HEK293 (cell line): Measurements from ENCODE around the gene UGCG.

Source experiments
- CTCF ChIA-PET: fragments of 350-600 bp; formaldehyde crosslinking; extraction: SDS; loops from one replicate; lab custom pipeline; 2021; ENCODE audit warnings: antibody characterized with exemption; lab: Yijun Ruan, JAX
- POLR2A ChIA-PET: fragments of 300-600 bp; formaldehyde crosslinking; extraction: SDS; loops from one replicate; lab custom pipeline; 2020; ENCODE audit warnings: antibody characterized with exemption, inconsistent platforms; lab: Yijun Ruan, JAX
- H3K27ac ChIP-seq: fragments of 200-500 bp; sonication (Bioruptor generic); 2 replicates; pipeline ENCODE4 v1.5.1; 2014; ENCODE audit warnings: low read depth, low read length, control low read depth, inconsistent platforms; ENCODE audit errors: extremely low read depth
- H3K36me3 ChIP-seq, 2 experiments: fragments of 200-500 bp in 1 of 2; sonication (Bioruptor generic) in 1 of 2; 1 replicate in 1 of 2; 2 replicates in 1 of 2; pipeline ENCODE4 v1.5.1; 2014 to 2017; ENCODE audit warnings: inconsistent platforms in 2 of 2, low read length in 2 of 2; ENCODE audit not compliant: control insufficient read depth in 2 of 2, insufficient read depth in 1 of 2
- H3K4me1 ChIP-seq: fragments of 200-500 bp; sonication (Bioruptor generic); 2 replicates; pipeline ENCODE4 v1.5.1; 2014; ENCODE audit warnings: mild to moderate bottlenecking, low read length, inconsistent platforms; ENCODE audit not compliant: control insufficient read depth, insufficient read depth
- H3K4me3 ChIP-seq: 2 replicates; pipeline ENCODE4 v1.5.1; 2011; ENCODE audit warnings: low read depth, mild to moderate bottlenecking, control low read depth, low read length, moderate library complexity
- H3K9me3 ChIP-seq: fragments of 200-500 bp; sonication (Bioruptor generic); 2 replicates; pipeline ENCODE4 v1.5.1; 2014; ENCODE audit warnings: low read depth, low read length, inconsistent platforms; ENCODE audit not compliant: control insufficient read depth, insufficient read depth
- HOXC10 ChIP-seq: sonication (generic); formaldehyde crosslinking; IDR thresholded peaks from 2 replicates; pipeline ENCODE4 v1.8.1; 2023; ENCODE audit warnings: mild to moderate bottlenecking, missing genetic modification reagents
- KLF1 ChIP-seq: fragments of 450-650 bp; formaldehyde crosslinking; IDR thresholded peaks from 2 replicates; pipeline ENCODE4 v1.5.1; 2016; ENCODE audit warnings: missing biosample characterization, missing genetic modification characterization
- KLF10 ChIP-seq: fragments of 450-650 bp; IDR thresholded peaks from 2 replicates; pipeline ENCODE4 v1.5.1; 2018; ENCODE audit warnings: missing biosample characterization, mild to moderate bottlenecking, missing genetic modification characterization
- SCRT1 ChIP-seq: fragments of 450-650 bp; formaldehyde crosslinking; IDR thresholded peaks from 2 replicates; pipeline ENCODE4 v1.5.1; 2016; ENCODE audit warnings: missing biosample characterization, missing genetic modification characterization, borderline replicate concordance
- ZBTB20 ChIP-seq: fragments of 450-650 bp; formaldehyde crosslinking; IDR thresholded peaks from 2 replicates; pipeline ENCODE4 v1.5.1; 2016; ENCODE audit warnings: missing biosample characterization, missing genetic modification characterization
- ZBTB48 ChIP-seq: fragments of 450-650 bp; formaldehyde crosslinking; IDR thresholded peaks from 2 replicates; pipeline ENCODE4 v1.5.1; 2016; ENCODE audit warnings: missing biosample characterization, missing genetic modification characterization
- ZEB2 ChIP-seq: fragments of 450-650 bp; formaldehyde crosslinking; IDR thresholded peaks from 2 replicates; pipeline ENCODE4 v1.5.1; 2016; ENCODE audit warnings: missing biosample characterization, missing genetic modification characterization
- ZFHX2 ChIP-seq: fragments of 450-650 bp; formaldehyde crosslinking; conservative IDR thresholded peaks from 2 replicates; pipeline ENCODE4 v1.5.1; 2016; ENCODE audit warnings: missing biosample characterization, missing genetic modification characterization
- ZIC2 ChIP-seq: fragments of 450-650 bp; formaldehyde crosslinking; IDR thresholded peaks from 2 replicates; pipeline ENCODE4 v1.5.1; 2016; ENCODE audit warnings: missing biosample characterization, missing genetic modification characterization
- ZNF10 ChIP-seq: fragments of 450-650 bp; formaldehyde crosslinking; IDR thresholded peaks from 2 replicates; pipeline ENCODE4 v1.5.1; 2017; ENCODE audit warnings: missing biosample characterization, missing genetic modification characterization
- ZNF112 ChIP-seq: fragments of 450-650 bp; formaldehyde crosslinking; IDR thresholded peaks from 2 replicates; pipeline ENCODE4 v1.5.0; 2017; ENCODE audit warnings: missing biosample characterization, missing genetic modification characterization
- ZNF140 ChIP-seq: fragments of 450-650 bp; formaldehyde crosslinking; IDR thresholded peaks from 2 replicates; pipeline ENCODE4 v1.5.1; 2016; ENCODE audit warnings: missing biosample characterization, missing genetic modification characterization
- ZNF2 ChIP-seq: fragments of 450-650 bp; formaldehyde crosslinking; IDR thresholded peaks from 2 replicates; pipeline ENCODE4 v1.5.1; 2016; ENCODE audit warnings: missing biosample characterization, missing genetic modification characterization
- ZNF248 ChIP-seq: fragments of 450-650 bp; formaldehyde crosslinking; IDR thresholded peaks from 2 replicates; pipeline ENCODE4 v1.5.1; 2017; ENCODE audit warnings: missing biosample characterization, missing genetic modification characterization
- ZNF292 ChIP-seq: fragments of 450-650 bp; formaldehyde crosslinking; IDR thresholded peaks from 2 replicates; pipeline ENCODE4 v1.5.1; 2016; ENCODE audit warnings: low read depth, missing biosample characterization, missing genetic modification characterization, borderline replicate concordance
- ZNF324 ChIP-seq: fragments of 450-650 bp; formaldehyde crosslinking; IDR thresholded peaks from 2 replicates; pipeline ENCODE4 v1.5.1; 2016; ENCODE audit warnings: missing biosample characterization, missing genetic modification characterization
- ZNF341 ChIP-seq: fragments of 450-650 bp; formaldehyde crosslinking; IDR thresholded peaks from 2 replicates; pipeline ENCODE4; 2016; ENCODE audit warnings: low read depth, missing biosample characterization, missing genetic modification characterization
- ZNF366 ChIP-seq: fragments of 450-650 bp; formaldehyde crosslinking; conservative IDR thresholded peaks from 2 replicates; pipeline ENCODE4 v1.5.1; 2016; ENCODE audit warnings: missing biosample characterization, missing genetic modification characterization
- ZNF416 ChIP-seq: fragments of 450-650 bp; formaldehyde crosslinking; IDR thresholded peaks from 2 replicates; pipeline ENCODE4 v1.5.1; 2016; ENCODE audit warnings: missing biosample characterization, missing genetic modification characterization
- ZNF501 ChIP-seq: fragments of 450-650 bp; formaldehyde crosslinking; IDR thresholded peaks from 2 replicates; pipeline ENCODE4 v1.5.1; 2016; ENCODE audit warnings: missing biosample characterization, missing genetic modification characterization
- ZNF585B ChIP-seq: fragments of 450-650 bp; formaldehyde crosslinking; IDR thresholded peaks from 2 replicates; pipeline ENCODE4 v1.5.1; 2016; ENCODE audit warnings: missing biosample characterization, missing genetic modification characterization
- ZNF623 ChIP-seq: fragments of 450-650 bp; formaldehyde crosslinking; IDR thresholded peaks from 2 replicates; pipeline ENCODE4 v1.5.1; 2016; ENCODE audit warnings: missing biosample characterization, missing genetic modification characterization
- ZNF707 ChIP-seq: fragments of 450-650 bp; formaldehyde crosslinking; IDR thresholded peaks from 2 replicates; pipeline ENCODE4 v1.5.1; 2016; ENCODE audit warnings: missing biosample characterization, missing genetic modification characterization
- ZXDB ChIP-seq: fragments of 450-650 bp; formaldehyde crosslinking; IDR thresholded peaks from 2 replicates; pipeline ENCODE4 v1.5.1; 2016; ENCODE audit warnings: missing biosample characterization, missing genetic modification characterization
- TF ChIP-seq, protein P1 (sequence below): fragments of 450-650 bp; formaldehyde crosslinking; IDR thresholded peaks from 2 replicates; pipeline ENCODE4 v1.5.1; 2016; ENCODE audit warnings: missing biosample characterization, missing genetic modification characterization
- TF ChIP-seq, protein P2 (sequence below): fragments of 450-650 bp; formaldehyde crosslinking; IDR thresholded peaks from 2 replicates; pipeline ENCODE4 v1.5.1; 2016; ENCODE audit warnings: missing biosample characterization, missing genetic modification characterization
- TF ChIP-seq, protein P3 (sequence below): fragments of 450-650 bp; formaldehyde crosslinking; IDR thresholded peaks from 2 replicates; pipeline ENCODE4 v1.5.1; 2016; ENCODE audit warnings: missing biosample characterization, missing genetic modification characterization
- TF ChIP-seq, protein P4 (sequence below): fragments of 450-650 bp; formaldehyde crosslinking; IDR thresholded peaks from 2 replicates; pipeline ENCODE4 v1.5.1; 2016; ENCODE audit warnings: missing biosample characterization, missing genetic modification characterization

UGCG gene

DNA sequence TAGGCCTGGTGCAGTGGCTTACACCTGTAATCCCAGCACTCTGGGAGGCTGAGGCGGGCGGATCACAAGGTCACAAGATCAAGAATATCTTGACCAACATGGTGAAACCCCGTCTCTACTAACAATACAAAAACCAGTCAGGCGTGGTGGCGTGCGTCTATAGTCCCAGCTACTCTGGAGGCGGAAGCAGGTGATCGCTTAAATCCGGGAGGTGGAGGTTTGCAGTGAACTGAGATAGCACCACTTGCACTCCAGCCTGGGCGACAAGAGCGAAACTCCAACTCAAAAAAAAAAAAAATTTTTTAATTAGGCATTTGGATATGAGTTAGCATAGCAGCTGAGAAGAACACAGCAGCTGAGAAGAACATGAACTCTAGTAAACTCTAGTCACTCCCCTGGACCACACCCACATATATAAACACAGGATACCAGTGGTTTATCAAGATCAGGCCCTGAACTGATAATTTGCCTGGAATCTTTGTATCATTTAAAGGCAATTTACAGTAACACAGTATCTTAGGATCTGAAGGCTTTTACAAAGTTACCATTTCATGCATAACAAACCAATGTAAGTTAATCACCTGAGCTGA, 4.6 kb upstream of the UGCG start:
- H3K4me1 ChIP-seq, result no peaks in the 10 kb centered on the region
- POLR2A ChIA-PET, result interaction anchor here (0.5 to 0.6 kb wide), 2 partner anchors 18 to 1092 kb away, joined by 3 read pairs; no protein-coding TSS in a partner anchor
- H3K36me3 ChIP-seq, result no peaks in the 10 kb centered on the region
- CTCF ChIA-PET, result interaction anchor here (0.8 to 1.1 kb wide), 2 partner anchors 133 to 192 kb away, joined by 3 to 5 read pairs; no protein-coding TSS in a partner anchor
- H3K27ac ChIP-seq, result no peak overlapping the region
- no peak overlapping the region for H3K4me3 ChIP-seq
- no peaks in the 10 kb centered on the region for H3K9me3 ChIP-seq
- TF ChIP-seq ZNF10 (tag by site-specific recombination) (no peak), KLF1 (tag by site-specific recombination) (peak; percentile 83), ZNF416 (tag by site-specific recombination) (no peak), KLF10 (tag by site-specific recombination) (peak; percentile 32; the same call in 1 of the 2 replicates)
- TF ChIP-seq, protein P1, sequence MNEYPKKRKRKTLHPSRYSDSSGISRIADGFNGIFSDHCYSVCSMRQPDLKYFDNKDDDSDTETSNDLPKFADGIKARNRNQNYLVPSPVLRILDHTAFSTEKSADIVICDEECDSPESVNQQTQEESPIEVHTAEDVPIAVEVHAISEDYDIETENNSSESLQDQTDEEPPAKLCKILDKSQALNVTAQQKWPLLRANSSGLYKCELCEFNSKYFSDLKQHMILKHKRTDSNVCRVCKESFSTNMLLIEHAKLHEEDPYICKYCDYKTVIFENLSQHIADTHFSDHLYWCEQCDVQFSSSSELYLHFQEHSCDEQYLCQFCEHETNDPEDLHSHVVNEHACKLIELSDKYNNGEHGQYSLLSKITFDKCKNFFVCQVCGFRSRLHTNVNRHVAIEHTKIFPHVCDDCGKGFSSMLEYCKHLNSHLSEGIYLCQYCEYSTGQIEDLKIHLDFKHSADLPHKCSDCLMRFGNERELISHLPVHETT (tag by site-specific recombination), result no peak
- TF ChIP-seq, protein P2, sequence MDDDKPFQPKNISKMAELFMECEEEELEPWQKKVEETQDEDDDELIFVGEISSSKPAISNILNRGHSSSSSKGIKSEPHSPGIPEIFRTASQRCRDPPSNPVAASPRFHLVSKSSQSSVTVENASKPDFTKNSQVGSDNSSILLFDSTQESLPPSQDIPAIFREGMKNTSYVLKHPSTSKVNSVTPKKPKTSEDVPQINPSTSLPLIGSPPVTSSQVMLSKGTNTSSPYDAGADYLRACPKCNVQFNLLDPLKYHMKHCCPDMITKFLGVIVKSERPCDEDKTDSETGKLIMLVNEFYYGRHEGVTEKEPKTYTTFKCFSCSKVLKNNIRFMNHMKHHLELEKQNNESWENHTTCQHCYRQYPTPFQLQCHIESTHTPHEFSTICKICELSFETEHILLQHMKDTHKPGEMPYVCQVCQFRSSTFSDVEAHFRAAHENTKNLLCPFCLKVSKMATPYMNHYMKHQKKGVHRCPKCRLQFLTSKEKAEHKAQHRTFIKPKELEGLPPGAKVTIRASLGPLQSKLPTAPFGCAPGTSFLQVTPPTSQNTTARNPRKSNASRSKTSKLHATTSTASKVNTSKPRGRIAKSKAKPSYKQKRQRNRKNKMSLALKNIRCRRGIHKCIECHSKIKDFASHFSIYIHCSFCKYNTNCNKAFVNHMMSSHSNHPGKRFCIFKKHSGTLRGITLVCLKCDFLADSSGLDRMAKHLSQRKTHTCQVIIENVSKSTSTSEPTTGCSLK (tag by site-specific recombination), result no peak

DNA sequence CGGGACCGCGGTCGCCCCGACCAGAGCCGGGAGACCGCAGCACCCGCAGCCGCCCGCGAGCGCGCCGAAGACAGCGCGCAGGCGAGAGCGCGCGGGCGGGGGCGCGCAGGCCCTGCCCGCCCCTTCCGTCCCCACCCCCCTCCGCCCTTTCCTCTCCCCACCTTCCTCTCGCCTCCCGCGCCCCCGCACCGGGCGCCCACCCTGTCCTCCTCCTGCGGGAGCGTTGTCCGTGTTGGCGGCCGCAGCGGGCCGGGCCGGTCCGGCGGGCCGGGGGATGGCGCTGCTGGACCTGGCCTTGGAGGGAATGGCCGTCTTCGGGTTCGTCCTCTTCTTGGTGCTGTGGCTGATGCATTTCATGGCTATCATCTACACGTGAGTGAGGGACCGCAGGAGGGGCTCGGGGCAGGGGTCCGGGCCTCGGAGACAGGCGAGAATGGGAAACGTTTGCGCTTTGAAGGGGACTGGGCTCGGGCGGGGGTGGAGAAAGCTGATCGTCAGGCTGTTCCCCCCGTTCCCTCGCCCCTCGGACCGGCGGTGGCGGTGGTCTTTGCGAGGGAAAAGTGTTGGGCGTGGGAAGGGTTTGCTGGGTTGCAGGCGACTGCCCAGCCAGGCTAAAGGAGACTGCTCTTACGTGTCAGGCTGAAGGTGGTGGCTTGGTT, 457 bp downstream of the UGCG start:
- Histone ChIP-seq H3K4me3 (peak overlapping the region; percentile 80), H3K36me3 (no peaks in the 10 kb centered on the region), H3K4me1 (peaks cover 4% of the 10 kb centered on the region), H3K27ac (peak overlapping the region; percentile 78), H3K9me3 (no peaks in the 10 kb centered on the region)
- ChIA-PET POLR2A (interaction anchor here (0.9 to 2.3 kb wide), 20 partner anchors 7 to 483 kb away, joined by 3 to 21 read pairs (median 5); partner anchors contain the start of genes HSDL2 and PTBP3), CTCF (interaction anchor here (0.6 to 1.7 kb wide), 8 partner anchors 35 to 1119 kb away, joined by 3 to 6 read pairs (median 4); no protein-coding TSS in a partner anchor)
- TF ChIP-seq ZFHX2 (tag by site-specific recombination) (peak; percentile 77), HOXC10 (CRISPR knock-in tag) (peak; percentile 25; the same call in 1 of the 2 replicates), ZBTB48 (tag by site-specific recombination) (0 out of 2 replicates have a peak, but pooled peaks have one; percentile 29), ZNF341 (tag by site-specific recombination) (peak; percentile 95), ZNF2 (0 out of 2 replicates have a peak, but pooled peaks have one; percentile 41), ZNF585B (no peak), ZBTB20 (tag by site-specific recombination) (peak; percentile 33; the same call in 1 of the 2 replicates), ZNF623 (tag by site-specific recombination) (no peak), SCRT1 (tag by site-specific recombination) (no peak), ZEB2 (tag by site-specific recombination) (peak; percentile 31), ZNF324 (tag by site-specific recombination) (no peak), ZNF292 (tag by site-specific recombination) (no peak), ZNF501 (tag by site-specific recombination) (0 out of 2 replicates have a peak, but pooled peaks have one; percentile 15), ZXDB (tag by site-specific recombination) (peak; percentile 45; the same call in 1 of the 2 replicates), KLF1 (tag by site-specific recombination) (0 out of 2 replicates have a peak, but pooled peaks have one; percentile 20), ZNF707 (tag by site-specific recombination) (no peak), ZNF366 (peak; percentile 45; the same call in 1 of the 2 replicates), ZNF140 (tag by site-specific recombination) (no peak), ZNF248 (no peak), ZIC2 (tag by site-specific recombination) (peak; percentile 32), ZNF112 (no peak)
- TF ChIP-seq, protein P3, sequence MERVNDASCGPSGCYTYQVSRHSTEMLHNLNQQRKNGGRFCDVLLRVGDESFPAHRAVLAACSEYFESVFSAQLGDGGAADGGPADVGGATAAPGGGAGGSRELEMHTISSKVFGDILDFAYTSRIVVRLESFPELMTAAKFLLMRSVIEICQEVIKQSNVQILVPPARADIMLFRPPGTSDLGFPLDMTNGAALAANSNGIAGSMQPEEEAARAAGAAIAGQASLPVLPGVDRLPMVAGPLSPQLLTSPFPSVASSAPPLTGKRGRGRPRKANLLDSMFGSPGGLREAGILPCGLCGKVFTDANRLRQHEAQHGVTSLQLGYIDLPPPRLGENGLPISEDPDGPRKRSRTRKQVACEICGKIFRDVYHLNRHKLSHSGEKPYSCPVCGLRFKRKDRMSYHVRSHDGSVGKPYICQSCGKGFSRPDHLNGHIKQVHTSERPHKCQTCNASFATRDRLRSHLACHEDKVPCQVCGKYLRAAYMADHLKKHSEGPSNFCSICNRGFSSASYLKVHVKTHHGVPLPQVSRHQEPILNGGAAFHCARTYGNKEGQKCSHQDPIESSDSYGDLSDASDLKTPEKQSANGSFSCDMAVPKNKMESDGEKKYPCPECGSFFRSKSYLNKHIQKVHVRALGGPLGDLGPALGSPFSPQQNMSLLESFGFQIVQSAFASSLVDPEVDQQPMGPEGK (tag by site-specific recombination), result peak; percentile 39
- TF ChIP-seq, protein P4, sequence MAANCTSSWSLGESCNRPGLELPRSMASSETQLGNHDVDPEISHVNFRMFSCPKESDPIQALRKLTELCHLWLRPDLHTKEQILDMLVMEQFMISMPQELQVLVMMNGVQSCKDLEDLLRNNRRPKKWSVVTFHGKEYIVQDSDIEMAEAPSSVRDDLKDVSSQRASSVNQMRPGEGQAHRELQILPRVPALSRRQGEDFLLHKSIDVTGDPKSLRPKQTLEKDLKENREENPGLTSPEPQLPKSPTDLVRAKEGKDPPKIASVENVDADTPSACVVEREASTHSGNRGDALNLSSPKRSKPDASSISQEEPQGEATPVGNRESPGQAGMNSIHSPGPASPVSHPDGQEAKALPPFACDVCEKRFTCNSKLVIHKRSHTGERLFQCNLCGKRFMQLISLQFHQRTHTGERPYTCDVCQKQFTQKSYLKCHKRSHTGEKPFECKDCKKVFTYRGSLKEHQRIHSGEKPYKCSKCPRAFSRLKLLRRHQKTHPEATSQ (tag by site-specific recombination), result no peak
